Choroid plexus epithelial cell (primary cell): ENCODE results near the gene LIN52.

ENCODE experiments used
- DNase-seq: peaks from one replicate; pipeline ENCODE4 v3.0.0-alpha.2; 2010; ENCODE audit warnings: low read depth
- H3K4me3 ChIP-seq: 2 replicates; pipeline ENCODE4 v1.5.1; 2011; ENCODE audit warnings: low read depth, mild to moderate bottlenecking, control low read depth, low read length, moderate library complexity
- CTCF ChIP-seq: conservative IDR thresholded peaks from 2 replicates; pipeline ENCODE4 v1.5.1; 2011; ENCODE audit warnings: low read depth, mild to moderate bottlenecking, control low read depth, inconsistent platforms, low read length, moderate library complexity

LIN52 gene

GRCh38 chr14:74080820-74081460 is 3.8 kb upstream of the LIN52 start:
- H3K4me3 ChIP-seq, result no peak overlapping the region
- no peak for DNase-seq
- no peak for TF ChIP-seq CTCF

GRCh38 chr14:74081491-74081890 is 3.3 kb upstream of the LIN52 start:
- DNase-seq, result no peak
- no peak for TF ChIP-seq CTCF
- H3K4me3 ChIP-seq, result no peak overlapping the region

- no peak for TF ChIP-seq CTCF
- H3K4me3 ChIP-seq, result peak overlapping the region; percentile 8
- DNase-seq, result no peak
These were observed 1.6 kb upstream of the LIN52 start for GRCh38 chr14:74083161-74083560.

- peak overlapping the region; percentile 91 for H3K4me3 ChIP-seq
- DNase-seq, result no peak
- no peak for TF ChIP-seq CTCF
These were observed 926 bp upstream of the LIN52 start for GRCh38 chr14:74083784-74084276.

GRCh38 chr14:74085047-74085637 is 386 bp downstream of the LIN52 start:
- DNase-seq, result peak; percentile 51

GRCh38 chr14:74085828-74086227 is 1.1 kb downstream of the LIN52 start:
- DNase-seq, result no peak

More at GRCh38 chr14:74085047-74085637, 386 bp downstream of the LIN52 start:
- peak overlapping the region; percentile 83 for H3K4me3 ChIP-seq
- TF ChIP-seq CTCF, result no peak

More at GRCh38 chr14:74085828-74086227, 1.1 kb downstream of the LIN52 start:
- TF ChIP-seq CTCF, result no peak
- no peak overlapping the region for H3K4me3 ChIP-seq
